ENCODE measurements around the gene S100A7.

Gene S100A7

GRCh38 chr1:153494976-153495535 lies 34.6 kb upstream of the S100A7 start:
- H3K4me3 ChIP-seq (ENCODE audit: low read depth, low read length), result no peak overlapping the region
- DNase-seq (ENCODE audit: low read depth), result peak; percentile 75
- TF ChIP-seq CTCF (IDR thresholded peaks at IDR 0.05; ENCODE audit: low read depth, low read length) (peak; percentile 78), MYC (IDR thresholded peaks at IDR 0.05; ENCODE audit: low read depth, low read length) (no peak)

- H3K4me3 ChIP-seq (ENCODE audit: low read depth, low read length), result no peak overlapping the region
- no peak for DNase-seq (ENCODE audit: low read depth)
- no peak for TF ChIP-seq MYC (IDR thresholded peaks at IDR 0.05; ENCODE audit: low read depth, low read length)
- TF ChIP-seq MAX (IDR thresholded peaks at IDR 0.05; ENCODE audit: low read depth, low read length), result no peak
- no peak for TF ChIP-seq CTCF (IDR thresholded peaks at IDR 0.05; ENCODE audit: low read depth, low read length)
- no peak for TF ChIP-seq POLR2A (IDR thresholded peaks at IDR 0.05; ENCODE audit: extremely low read depth, insufficient read length)
Measured at GRCh38 chr1:153493343-153493960, 33.0 kb upstream of the S100A7 start.

DNA sequence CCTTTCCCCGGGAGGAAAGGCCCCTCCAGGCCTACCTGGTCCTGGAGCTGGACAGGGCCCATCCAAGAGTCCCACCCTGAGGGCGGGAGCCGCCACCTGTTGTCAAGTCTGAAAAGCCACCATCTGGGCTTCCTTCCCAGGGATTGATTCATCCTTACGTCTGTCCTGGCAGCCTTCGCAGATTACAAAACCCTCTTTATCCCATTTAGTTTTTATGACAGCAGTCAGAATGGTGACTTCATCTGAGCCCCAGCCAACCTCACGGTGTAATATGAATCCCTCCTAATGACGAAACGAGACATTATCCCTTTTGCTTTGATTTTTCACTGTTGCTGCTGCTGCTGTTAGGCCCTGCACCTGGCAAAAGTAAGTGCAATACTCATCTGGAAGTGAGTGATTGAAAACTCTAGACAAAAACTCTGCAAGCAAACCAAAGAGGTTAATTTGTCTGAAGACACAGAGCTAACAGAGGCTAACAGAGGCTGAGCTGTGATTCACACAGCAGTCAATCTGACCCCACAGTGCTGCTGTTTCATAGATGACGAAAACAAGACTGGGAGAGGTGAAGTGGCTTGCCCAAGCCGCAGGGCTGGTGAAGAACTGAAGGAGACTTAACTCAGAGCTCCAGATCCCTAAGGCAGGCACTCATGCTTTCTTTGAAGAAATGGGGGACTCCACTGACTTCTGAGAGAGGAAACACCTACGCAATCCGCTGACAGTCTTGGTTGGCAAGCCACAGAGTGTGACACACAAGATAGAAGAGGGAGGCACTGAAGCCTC lies 30.0 kb upstream of the S100A7 start:
- TF ChIP-seq MAX (IDR thresholded peaks at IDR 0.05; ENCODE audit: low read depth, low read length) (no peak), POLR2A (IDR thresholded peaks at IDR 0.05; ENCODE audit: extremely low read depth, insufficient read length) (no peak), CTCF (IDR thresholded peaks at IDR 0.05; ENCODE audit: low read depth, low read length) (no peak), MYC (IDR thresholded peaks at IDR 0.05; ENCODE audit: low read depth, low read length) (no peak)
- no peak overlapping the region for H3K4me3 ChIP-seq (ENCODE audit: low read depth, low read length)
- peak; percentile 69 for DNase-seq (ENCODE audit: low read depth)

DNA sequence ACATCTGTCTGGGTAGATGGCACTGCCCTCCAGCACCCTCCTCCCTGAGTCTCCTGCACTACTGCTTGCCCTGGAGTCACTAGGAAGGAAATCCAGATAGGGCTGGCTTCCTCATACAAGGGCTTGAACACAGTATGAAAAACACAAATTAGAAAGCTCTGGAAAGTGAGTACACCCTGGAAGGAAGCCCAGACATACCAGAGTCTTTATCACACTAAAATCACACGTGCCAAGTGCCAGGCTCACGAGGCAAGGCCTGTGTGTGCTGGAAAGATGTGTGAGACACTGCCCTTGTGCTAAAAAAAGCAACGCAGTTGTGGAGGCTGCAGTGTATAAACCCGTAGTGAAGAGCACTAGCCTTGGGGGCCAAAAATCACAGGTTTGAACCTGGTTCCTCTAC lies 28.3 kb upstream of the S100A7 start:
- TF ChIP-seq MYC (IDR thresholded peaks at IDR 0.05; ENCODE audit: low read depth, low read length) (no peak), POLR2A (IDR thresholded peaks at IDR 0.05; ENCODE audit: extremely low read depth, insufficient read length) (no peak), MAX (IDR thresholded peaks at IDR 0.05; ENCODE audit: low read depth, low read length) (no peak), CTCF (IDR thresholded peaks at IDR 0.05; ENCODE audit: low read depth, low read length) (no peak)
- no peak for DNase-seq (ENCODE audit: low read depth)
- no peak overlapping the region for H3K4me3 ChIP-seq (ENCODE audit: low read depth, low read length)

DNA sequence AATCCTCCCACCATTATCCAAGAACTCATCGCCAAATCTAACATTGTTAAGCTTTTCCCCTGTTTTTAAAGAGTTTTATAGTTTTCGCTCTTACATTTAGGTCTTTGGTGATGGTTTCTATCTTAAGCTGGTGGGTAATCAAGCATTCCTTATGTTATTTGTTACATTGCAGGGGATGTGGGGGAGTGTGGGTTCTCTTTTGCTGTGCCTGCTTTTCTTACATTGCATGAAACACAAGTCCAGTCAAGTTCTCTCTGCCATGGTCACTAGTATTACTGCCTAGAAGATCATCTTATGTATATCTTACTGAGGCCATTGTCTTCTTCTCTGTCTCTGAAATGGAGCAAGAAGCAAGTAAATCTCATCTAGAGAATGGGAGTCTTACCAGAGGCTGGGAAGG lies 27.3 kb upstream of the S100A7 start:
- TF ChIP-seq CTCF (IDR thresholded peaks at IDR 0.05; ENCODE audit: low read depth, low read length), result no peak
- TF ChIP-seq POLR2A (IDR thresholded peaks at IDR 0.05; ENCODE audit: extremely low read depth, insufficient read length), result no peak
- no peak for TF ChIP-seq MYC (IDR thresholded peaks at IDR 0.05; ENCODE audit: low read depth, low read length)
- TF ChIP-seq MAX (IDR thresholded peaks at IDR 0.05; ENCODE audit: low read depth, low read length), result no peak
- DNase-seq (ENCODE audit: low read depth), result no peak
- H3K4me3 ChIP-seq (ENCODE audit: low read depth, low read length), result no peak overlapping the region

Measured in NB4 (cell line).